ENCODE measurements around the gene ASCL2. TPM values are rescaled to one million over a fixed set of nuclear protein-coding genes. Genes with fewer than 3 reads are reported as not detected.

Gene ASCL2
- total RNA-seq, 1 donor from 2014 or later = 5.6 TPM

DNA sequence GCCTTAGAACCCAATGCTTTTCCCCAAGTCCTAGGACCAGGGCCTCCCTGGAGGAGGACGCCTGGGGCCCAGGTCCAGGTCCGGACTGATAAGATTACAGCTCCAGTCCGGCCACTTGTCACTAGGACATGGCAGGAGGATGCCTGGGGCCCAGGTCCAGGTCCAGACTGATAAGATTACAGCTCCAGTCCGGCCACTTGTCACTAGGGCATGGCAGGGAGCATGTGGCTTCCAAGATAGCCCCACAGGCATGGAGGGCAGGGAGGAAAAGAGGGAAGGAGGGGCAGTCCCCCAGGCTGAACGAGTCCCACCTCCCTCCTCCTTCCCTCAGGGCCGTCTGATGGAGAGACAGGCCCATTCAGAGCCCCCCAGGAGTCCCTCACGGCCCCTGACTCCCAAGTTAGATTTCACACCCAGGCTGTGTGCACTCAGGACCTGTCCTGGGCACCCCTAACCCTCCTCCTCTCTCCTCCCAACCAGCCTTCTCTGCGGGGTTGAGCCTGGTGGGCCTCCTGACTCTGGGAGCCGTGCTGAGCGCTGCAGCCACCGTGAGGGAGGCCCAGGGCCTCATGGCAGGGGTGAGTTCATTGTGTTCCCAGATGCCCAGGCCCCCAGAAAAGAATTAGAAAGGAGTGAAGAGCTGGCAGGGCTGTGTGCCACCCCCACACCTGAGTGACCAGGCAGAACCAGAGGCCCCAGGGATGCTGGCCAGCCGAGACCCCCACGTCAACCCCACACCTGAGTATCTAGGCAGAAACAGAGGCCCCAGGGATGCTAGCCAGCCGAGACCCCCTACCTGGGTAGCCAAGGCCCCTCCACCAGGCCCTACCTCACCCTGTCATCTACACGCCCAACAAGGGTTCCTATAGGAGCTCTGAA is 33.5 kb upstream of the ASCL2 start:
- Mint-ChIP-seq H3K27me3 (no peaks in the 10 kb centered on the region), H3K27ac (no peak overlapping the region), H3K9me3 (no peaks in the 10 kb centered on the region), H3K4me3 (peak overlapping the region; percentile 34), H3K4me1 (ENCODE audit: unreplicated experiment) (peaks cover 11% of the 10 kb centered on the region), H3K36me3 (no peaks in the 10 kb centered on the region)
- TF ChIP-seq, protein P1, sequence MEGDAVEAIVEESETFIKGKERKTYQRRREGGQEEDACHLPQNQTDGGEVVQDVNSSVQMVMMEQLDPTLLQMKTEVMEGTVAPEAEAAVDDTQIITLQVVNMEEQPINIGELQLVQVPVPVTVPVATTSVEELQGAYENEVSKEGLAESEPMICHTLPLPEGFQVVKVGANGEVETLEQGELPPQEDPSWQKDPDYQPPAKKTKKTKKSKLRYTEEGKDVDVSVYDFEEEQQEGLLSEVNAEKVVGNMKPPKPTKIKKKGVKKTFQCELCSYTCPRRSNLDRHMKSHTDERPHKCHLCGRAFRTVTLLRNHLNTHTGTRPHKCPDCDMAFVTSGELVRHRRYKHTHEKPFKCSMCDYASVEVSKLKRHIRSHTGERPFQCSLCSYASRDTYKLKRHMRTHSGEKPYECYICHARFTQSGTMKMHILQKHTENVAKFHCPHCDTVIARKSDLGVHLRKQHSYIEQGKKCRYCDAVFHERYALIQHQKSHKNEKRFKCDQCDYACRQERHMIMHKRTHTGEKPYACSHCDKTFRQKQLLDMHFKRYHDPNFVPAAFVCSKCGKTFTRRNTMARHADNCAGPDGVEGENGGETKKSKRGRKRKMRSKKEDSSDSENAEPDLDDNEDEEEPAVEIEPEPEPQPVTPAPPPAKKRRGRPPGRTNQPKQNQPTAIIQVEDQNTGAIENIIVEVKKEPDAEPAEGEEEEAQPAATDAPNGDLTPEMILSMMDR (conservative IDR thresholded peaks at IDR 0.05) = no peak
- peak; percentile 66 for DNase-seq (ENCODE audit: extremely low spot score, unreplicated experiment)

DNA sequence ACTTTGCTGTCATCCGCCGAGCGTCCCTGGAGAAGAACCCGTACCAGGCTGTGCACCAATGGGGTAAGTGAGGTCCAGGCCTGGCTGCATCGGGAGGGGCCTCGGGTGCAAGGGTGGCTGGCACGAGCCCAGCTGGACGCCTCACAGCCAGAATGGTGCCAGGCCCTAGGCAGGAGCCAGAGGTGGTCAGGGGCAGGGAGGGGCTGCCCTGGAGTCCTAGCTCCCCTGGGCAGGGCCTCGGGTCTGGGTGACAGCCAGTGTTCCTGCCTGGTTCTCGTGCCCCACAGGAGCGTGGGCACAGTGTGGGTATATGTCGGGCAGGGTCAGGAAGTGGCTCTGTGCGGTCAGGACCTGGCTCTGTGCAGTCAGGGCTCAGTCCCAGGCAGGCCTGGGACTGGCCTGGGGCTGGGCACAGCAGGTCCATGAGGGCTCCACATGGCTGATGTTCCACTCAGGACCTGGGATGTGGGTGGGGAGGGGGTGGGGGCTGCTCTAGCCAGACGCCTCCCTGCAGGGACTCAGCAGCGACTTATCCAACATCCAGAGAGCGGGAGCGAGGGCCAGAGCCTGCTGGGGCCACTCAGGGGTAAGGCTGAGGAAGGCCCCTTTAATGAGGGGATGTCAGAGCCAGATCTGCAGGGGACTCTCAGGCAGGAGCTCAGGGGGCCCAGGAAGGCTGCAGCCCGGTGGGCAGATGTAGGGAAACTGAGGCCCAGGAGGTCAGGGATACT is 32.7 kb upstream of the ASCL2 start:
- DNase-seq (ENCODE audit: extremely low spot score, unreplicated experiment) = no peak
- H3K27me3 Mint-ChIP-seq = no peaks in the 10 kb centered on the region
- no peak overlapping the region for H3K4me3 Mint-ChIP-seq
- H3K4me1 Mint-ChIP-seq (ENCODE audit: unreplicated experiment) = peaks cover 11% of the 10 kb centered on the region
- H3K27ac Mint-ChIP-seq = no peak overlapping the region
- H3K9me3 Mint-ChIP-seq = no peaks in the 10 kb centered on the region
- no peaks in the 10 kb centered on the region for H3K36me3 Mint-ChIP-seq
- TF ChIP-seq, protein P1 (conservative IDR thresholded peaks at IDR 0.05) = no peak

DNA sequence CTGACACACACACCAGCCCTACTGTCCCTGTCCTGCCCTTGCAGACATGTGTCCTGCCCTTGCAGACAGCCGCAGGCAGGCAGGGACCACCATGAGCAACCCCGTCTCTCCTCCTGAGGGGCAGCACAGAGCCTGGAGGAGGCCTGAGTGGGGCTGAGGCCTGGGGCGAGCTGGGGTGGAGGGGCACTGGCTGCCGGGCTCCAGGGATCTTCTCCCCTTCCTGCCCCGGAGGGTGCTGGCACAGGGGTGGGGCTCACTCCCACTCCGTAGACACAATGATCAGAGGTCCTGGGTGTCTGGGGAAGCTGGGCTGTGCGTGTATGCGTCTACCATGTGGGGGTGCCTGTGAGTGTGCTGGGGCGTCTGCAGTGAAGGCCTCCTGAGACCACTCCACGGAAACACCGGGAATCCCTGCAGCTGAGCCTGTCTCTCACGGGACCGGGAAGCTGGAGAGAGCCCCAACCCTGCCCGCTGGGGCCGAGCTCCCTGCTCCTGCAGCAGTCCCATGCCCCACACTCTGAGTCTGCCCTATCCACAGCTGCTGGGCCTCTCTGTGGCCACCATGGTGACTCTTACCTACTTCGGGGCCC is 32.0 kb upstream of the ASCL2 start:
- Mint-ChIP-seq H3K4me3 (no peak overlapping the region), H3K4me1 (ENCODE audit: unreplicated experiment) (peaks cover 8% of the 10 kb centered on the region), H3K27ac (no peak overlapping the region), H3K36me3 (no peaks in the 10 kb centered on the region), H3K9me3 (no peaks in the 10 kb centered on the region), H3K27me3 (no peaks in the 10 kb centered on the region)
- DNase-seq (ENCODE audit: extremely low spot score, unreplicated experiment) = no peak
- TF ChIP-seq, protein P1 (conservative IDR thresholded peaks at IDR 0.05) = no peak

DNA sequence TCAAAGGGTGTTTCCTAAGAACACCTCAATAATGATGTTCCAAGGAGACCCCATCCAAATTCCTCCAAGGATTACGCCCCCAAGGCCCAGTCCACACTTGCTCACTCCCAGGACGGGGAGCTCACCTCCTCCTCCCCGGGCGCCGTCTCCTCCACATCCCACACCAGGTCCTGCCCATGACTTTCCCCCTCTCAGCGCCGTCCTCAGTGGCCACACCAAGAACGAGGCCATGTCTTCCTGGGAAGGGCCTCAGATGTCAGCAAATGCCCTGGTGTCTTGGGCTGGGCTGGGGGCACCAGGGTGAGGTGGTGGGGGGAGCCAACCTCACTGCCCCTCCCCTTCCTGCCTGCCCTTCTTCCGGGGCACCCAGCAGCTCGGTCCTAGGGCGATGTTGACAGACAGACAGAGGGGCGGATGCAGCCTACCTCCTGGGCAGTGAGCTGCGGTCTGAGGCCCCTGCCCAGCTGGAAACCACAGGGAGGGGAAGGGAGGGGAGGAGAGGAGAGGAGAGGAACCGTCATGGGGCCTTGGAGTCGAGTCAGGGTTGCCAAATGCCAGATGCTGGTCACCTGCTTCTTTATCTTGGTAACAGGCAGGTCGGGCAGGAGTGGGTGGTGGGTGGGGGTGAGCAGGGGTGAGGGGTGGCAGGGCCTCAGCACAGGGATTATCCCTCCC is 31.4 kb upstream of the ASCL2 start, which contains the start of the genes C11orf21 and TSPAN32:
C11orf21 (minus strand) TSS at position 288 of the 675 bp plus-strand sequence; CDS start at position 178, 110 bp downstream.
TSPAN32 (plus strand) TSS at position 383 of the 675 bp plus-strand sequence; CDS start at position 520, 137 bp downstream.
- H3K9me3 Mint-ChIP-seq = no peaks in the 10 kb centered on the region
- DNase-seq (ENCODE audit: extremely low spot score, unreplicated experiment) = no peak
- no peak within 1 kb of the TSS for H3K27ac Mint-ChIP-seq
- no peaks in the 10 kb centered on the region for H3K36me3 Mint-ChIP-seq
- no peak within 1 kb of the TSS for H3K4me3 Mint-ChIP-seq
- peaks cover 7% of the 10 kb centered on the region for H3K4me1 Mint-ChIP-seq (ENCODE audit: unreplicated experiment)
- TF ChIP-seq, protein P1 (conservative IDR thresholded peaks at IDR 0.05) = no peak
- H3K27me3 Mint-ChIP-seq = no peaks in the 10 kb centered on the region

Data from type B pancreatic cell (in vitro differentiated cells).